Posterior vena cava (tissue), 2 donors: ENCODE results near the gene SH3BP1. TPM values are rescaled to one million over a fixed set of nuclear protein-coding genes. Genes with fewer than 3 reads are reported as not detected.
"Not testable (repeated sequence)": the region's sequence is repeated elsewhere in the genome, so short reads cannot be mapped to it uniquely, and the experiment has no call there.

Source experiments
- DNase-seq: peaks from one replicate; pipeline ENCODE4 v3.0.0-alpha.2; 2020; ENCODE audit warnings: low spot score
- intact Hi-C, 2 donors: fragments of 100-400 bp; cut with DNase I; formaldehyde crosslinking; loops; one replicate each; pipeline versions ENCODE4 v1.14.1 to v1.14.2; 2022 to 2023
- total RNA-seq, 2 donors: library from RNA; stranded (reverse); fragmentation: NEBNext Ultra II Directional; extraction: Animal tissue kit (Norgen Biotek cat#: 25700); gene quantifications; one replicate each; pipeline ENCODE4 v1.2.1, GENCODE V29; 2021
- donor health status: DM: yes; HTN: yes; CAD: no.
- donor health status: DM: yes; HTN: yes; CAD: no.

Gene SH3BP1
- total RNA-seq, 2 donors from 2014 or later: 7.2 to 7.4 TPM

DNA sequence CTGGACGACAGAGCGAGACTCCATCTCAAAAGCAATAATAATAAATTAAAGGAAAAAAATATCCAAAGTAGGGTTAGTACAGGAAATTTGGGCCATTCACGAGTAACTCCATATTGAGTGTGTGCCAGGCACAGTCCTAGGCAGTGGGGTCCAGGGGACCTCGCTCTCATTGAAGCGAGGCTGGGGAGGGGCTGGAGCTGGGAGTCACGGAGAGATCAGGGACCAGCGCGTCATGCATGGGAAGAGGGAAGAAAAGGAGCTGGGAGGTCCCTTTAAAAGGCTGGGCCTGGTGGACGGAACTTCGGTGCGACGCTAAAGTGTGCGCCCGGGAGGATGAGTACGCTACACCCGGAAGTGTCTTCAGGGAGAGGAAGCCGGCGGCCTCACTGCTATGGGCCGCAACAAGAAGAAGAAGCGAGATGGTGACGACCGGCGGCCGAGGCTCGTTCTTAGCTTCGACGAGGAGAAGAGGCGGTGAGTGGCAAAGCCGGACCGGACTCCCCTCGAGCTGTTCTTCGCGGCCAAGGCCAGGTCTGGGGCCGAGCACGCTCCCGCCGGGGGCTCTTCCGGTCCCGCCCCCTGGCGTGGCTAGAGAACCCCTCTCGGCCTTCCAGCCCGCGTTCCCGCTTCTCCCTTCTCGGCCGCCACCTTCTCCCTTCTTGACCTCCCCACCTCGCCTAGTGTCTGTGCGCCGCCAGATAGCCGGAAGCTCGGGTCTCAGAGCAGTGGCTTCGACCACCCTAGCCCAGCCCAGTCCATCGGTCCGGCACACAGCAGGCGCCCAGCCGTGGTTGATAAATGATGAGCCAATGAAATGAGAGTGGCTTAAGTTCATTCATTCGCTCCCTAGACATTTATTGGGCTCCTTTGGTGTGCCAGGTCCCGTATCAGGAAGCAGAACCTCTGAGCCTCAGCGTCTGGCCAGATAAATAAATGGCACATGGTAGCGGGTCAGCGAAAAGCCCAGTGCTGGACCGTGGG is 46.8 kb downstream of the SH3BP1 start, which contains the start of gene NOL12:
Gene NOL12, plus strand, starts transcription at position 342 of the 981 bp plus-strand sequence. Its CDS starts 50 bp downstream, at position 392.
- intact Hi-C loops: no loop called here
- DNase-seq: peak; percentile 94

DNA sequence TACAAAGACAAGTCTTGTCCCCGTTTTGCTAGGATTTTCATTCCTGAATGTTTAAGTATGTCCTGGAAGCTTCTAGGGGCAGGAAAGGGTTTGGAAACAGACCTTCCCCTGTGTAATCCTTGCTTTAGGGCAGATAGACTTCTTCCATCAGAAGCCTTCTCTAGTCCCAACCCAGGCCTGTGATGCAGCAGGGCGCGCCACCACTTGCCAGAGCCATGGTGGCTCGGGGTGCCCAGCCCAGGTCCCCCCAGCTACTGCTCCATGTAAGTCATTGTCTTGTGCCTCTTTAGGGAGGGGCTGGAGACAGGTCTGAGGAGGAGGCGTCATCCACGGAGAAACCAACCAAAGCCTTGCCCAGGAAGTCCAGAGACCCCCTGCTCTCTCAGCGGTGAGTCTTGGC is 50.9 kb downstream of the SH3BP1 start:
- no peak for DNase-seq
- intact Hi-C loops: no loop called here

DNA sequence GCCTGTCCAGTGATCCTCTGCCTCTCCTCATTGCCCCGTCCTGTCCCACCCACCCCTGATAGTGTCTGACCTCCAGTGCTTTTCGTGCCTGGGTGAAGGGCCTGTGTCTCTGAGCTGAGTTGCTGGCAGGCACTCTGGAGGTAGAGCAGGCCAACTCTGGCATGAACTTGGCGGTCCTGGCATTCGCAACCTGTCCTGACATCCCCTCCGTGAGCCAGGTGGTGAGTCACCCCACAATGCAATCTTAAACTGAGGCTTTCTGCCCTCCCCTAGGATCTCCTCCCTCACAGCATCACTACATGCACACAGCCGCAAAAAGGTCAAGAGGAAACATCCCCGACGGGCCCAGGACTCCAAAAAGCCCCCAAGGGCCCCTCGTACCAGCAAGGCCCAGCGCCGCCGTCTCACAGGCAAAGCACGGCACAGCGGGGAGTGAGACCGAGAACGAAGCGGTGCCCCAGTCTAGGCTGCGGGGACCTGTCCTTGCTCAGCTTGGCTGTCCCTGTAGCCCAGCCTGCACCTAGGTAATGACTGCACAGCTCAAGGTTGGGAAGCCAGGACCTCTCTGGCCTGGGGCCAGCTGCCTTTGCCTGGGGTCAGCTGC is 51.5 kb downstream of the SH3BP1 start:
- intact Hi-C loops: no loop called here
- DNase-seq: no peak

DNA sequence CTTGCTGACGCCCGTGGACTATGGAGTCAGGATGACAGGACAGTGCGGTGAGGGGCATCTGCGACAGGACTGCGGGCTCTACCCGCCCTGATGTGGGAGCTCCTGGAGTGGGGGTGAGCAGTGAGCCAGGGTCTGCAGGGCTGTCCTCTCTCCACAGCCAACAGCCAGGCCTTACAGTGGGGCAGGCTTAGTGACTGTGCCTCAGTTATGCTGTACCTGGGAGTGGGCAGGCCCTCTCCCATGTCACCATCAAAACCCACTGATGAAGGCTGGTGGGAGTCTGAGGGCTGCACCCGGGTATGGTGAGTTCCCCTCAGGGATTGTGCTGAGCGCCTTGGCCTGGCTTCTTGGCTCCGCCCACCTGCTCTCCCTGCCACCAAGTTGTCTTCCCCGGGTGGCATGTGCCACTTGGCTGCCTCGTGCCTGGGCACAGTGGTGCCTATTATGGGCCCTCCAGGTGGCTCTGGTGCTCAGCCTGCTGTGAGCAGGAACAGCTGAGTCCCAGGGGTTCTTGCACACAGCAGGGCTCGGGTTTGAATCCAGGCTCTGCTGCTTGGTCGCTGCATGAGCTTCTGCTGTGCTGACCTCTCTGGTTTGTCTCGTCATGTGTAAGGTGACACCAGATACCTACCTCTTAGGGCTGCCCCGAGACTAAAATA is 53.3 kb downstream of the SH3BP1 start:
- intact Hi-C loops: no loop called here
- no peak for DNase-seq

DNA sequence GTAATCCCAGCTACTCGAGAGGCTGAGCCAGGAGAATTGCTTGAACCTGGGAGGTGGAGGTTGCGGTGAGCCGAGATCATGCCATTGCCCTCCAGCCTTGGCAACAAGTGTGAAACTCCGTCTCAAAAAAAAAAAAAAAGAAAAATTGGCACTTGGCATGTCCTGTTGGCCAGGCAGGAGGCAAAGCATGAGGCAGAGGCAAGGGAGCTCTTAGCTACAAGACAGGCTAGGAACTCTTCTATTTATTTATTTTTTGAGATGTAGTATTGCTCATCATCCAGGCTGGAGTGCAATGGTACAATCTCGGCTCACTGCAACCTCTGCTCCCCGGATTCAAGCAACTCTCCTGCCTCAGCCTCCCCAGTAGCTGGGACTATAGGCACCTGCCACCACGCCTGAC is 54.7 kb downstream of the SH3BP1 start:
- intact Hi-C loops, DNase-seq: not testable (repeated sequence)

DNA sequence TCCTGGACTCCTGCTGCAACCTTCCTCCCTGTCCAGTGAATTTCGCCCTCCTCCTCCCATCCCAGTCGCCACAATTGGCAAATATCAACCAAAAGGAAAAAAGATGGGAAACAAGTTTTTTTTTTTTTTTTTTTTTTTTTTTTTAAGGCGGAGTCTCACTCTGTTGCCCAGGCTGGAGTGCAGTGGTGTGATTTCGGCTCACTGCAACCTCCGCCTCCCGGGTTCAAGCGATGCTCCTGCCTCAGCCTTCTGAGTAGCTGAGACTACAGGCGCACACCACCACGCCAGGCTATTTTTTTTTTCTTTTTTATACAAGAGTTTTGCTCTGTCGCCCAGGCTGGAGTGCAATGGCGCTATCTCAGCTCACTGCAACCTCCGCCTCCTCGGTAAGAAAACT is 56.8 kb downstream of the SH3BP1 start:
- intact Hi-C loops, DNase-seq: not testable (repeated sequence)

DNA sequence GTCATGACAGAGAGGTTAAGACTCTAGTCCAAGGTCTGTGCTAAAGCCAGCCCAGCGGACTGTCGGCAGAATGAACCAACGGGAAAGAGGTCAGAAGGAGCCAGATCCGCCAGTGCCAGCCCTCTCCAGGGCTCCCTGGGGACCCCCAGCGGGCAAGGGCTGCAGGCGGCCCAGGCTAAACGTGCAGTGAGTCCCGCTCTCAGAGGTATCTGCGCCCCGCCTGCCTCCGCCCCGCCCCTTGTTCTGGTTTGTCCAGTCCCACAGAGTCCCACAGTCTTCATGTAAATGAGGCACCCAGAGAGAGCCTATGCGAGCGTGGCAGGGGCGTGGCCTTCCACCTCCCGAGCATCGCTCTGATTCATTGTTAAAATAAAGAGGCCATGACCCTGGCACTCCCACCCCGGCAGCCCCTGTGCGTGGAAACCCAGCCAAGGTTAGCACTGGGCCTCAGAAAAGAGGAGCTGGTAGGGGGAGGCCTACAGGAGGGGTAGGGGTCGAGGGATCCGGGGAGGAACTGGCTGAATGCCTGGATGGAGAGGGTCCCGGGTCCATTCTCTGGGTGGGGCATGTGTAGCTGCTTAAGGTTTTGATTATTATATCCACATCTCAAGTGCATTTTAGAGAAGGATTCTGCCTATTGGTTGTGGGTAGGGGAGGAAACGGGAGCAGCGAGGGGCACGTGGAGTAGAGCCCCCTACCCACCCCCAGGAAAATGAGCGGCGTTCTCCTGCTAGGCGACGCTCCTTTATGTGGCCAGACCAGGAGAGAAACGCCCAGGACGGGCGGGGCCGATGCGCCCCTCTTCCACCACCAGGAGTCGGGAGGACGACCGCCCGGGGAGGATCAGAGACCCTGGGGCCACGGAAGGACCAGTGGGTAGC is 57.4 kb downstream of the SH3BP1 start, which contains the start of gene TRIOBP:
Gene TRIOBP, plus strand, starts transcription at position 392 of the 881 bp plus-strand sequence. CDS start 4,318 bp downstream, outside the sequence.
- peak; percentile 97 for DNase-seq
- intact Hi-C loops: no loop called here

DNA sequence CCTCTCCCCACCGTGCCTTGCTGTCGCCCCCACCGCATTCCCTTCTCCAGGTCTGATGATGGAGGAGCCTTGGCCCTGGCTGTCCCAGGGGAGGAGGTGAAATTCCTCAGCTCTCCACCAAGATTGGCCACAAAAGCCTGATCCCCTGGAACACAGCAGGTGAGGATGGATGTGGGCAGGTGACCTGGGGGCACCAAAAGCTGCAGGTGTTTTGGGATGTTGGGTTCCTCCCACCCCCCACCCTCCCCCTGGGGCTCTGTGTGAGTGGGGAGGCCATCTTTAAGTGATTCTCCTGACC is 58.0 kb downstream of the SH3BP1 start:
- DNase-seq: no peak
- intact Hi-C loops: no loop called here

DNA sequence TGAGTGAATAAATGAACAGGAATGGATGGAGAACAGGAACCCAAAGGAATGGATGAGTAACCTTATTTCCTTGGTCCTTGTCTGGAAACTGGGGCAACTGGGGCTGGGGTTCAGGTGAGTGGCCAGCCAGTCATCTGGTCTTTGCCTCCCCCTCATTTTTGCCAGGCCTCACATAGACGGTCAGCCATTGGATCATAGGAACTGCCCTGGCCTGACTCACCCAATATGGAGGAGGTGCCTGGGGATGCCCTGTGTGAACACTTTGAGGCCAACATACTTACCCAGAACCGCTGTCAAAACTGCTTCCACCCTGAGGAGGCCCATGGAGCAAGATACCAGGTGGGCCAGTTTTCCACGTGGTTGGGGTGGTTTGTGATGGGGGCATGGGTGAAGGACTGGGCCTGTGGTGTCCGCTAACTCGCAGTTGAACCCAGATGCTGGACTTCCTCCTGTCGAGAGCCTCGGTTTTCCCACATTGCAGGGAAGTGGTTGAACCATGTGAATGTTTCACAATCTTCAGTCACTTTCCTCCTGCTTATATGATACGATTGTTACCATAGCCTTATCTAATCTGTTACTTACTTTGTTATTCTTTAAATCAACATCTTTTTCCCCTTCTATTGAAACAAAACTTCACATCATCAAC is 61.8 kb downstream of the SH3BP1 start:
- intact Hi-C loops: no loop called here
- no peak for DNase-seq

DNA sequence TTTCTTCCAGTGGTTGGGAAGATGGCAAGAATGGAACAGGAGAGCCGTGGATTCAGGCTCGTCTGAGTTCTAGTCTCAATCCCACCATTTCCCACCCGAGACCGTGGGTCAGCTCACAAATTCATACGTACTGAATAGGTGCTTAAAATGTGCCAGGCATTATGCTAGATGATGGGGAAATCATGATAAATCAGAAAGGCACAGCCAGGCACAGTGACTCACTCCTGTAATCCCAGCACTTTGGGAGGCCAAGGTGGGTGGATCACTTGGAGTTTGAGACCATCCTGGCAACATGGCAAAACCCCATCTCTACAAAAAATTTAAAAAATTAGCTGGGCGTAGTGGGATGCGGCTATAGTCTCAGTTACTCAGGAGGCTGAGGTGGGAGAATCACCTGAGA is 64.4 kb downstream of the SH3BP1 start:
- DNase-seq: no peak
- intact Hi-C loops: no loop called here

DNA sequence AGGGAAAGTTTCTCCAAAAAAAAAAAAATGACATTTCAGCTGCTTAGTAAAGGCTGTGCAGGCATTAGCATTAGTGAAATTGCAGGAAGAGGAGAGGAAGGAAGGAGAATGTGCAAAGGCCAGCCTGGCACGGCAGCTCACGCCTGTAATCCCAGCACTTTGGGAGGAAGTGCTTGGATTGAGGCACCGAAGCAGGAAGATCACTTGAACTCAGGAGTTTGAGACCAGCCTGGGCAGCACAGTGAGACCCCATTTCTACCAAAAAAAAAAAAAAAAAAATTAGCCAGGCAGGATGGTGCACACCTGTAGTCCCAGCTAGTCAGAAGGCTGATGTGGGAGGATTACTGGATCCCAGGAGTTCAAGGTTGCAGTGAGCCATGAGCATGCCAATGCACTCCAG is 65.2 kb downstream of the SH3BP1 start:
- no peak for DNase-seq
- intact Hi-C loops: no loop called here

DNA sequence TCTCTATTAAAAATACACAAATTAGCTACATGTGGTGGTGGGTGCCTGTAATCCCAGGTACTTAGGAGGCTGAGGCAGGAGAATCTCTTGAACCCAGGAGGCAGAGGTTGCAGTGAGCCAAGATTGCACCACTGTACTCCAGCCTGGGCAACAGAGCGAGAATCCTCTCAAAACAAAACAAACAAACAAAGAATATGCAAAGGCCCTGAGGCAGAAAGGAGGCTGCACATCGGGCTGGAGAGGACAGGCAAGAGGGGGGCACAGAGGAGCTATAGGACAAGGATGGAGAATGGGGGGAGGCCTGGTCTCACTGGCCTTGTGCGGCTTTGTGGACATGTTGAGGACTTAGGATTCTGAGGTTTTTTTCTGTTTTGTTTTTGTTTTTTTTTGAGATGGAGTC is 65.7 kb downstream of the SH3BP1 start:
- intact Hi-C loops: no loop called here
- no peak for DNase-seq

Other genes starting within 250 kb of the SH3BP1 start
- gene ELFN2, start 212.2 kb upstream of the SH3BP1 start, total RNA-seq: under 1 TPM; 0.05 to 0.10 TPM
- 10 to 100 TPM; 21.6 to 23.0 TPM for gene MFNG, start 153.3 kb upstream of the SH3BP1 start, total RNA-seq
- 10 to 100 TPM in 1 of 2 donors, 1 to 10 TPM in 1; 7.8 to 12.8 TPM for gene CARD10, start 120.3 kb upstream of the SH3BP1 start, total RNA-seq
- 10 to 100 TPM; 56.2 to 59.3 TPM for gene CDC42EP1, start 79.2 kb upstream of the SH3BP1 start, total RNA-seq
- not detected for gene LGALS2, start 59.6 kb upstream of the SH3BP1 start, total RNA-seq
- gene GGA1, start 30.8 kb upstream of the SH3BP1 start, total RNA-seq: 10 to 100 TPM; 30.0 to 31.2 TPM
- gene PDXP, start 19.1 kb downstream of the SH3BP1 start, total RNA-seq: 1 to 10 TPM; 5.0 to 5.4 TPM
- 1,000 to 10,000 TPM; 1,140 to 1,213 TPM for gene LGALS1, start 36.0 kb downstream of the SH3BP1 start, total RNA-seq
- 10 to 100 TPM; 12.0 to 13.8 TPM for gene NOL12, start 46.7 kb downstream of the SH3BP1 start, total RNA-seq
- 10 to 100 TPM; 93.8 to 95.8 TPM for gene TRIOBP, start 57.4 kb downstream of the SH3BP1 start, total RNA-seq
- gene GCAT, start 168.3 kb downstream of the SH3BP1 start, total RNA-seq: 1 to 10 TPM; 3.3 to 6.2 TPM
- not detected for gene GALR3, start 183.7 kb downstream of the SH3BP1 start, total RNA-seq
- gene ANKRD54, start 204.7 kb downstream of the SH3BP1 start, total RNA-seq: 10 to 100 TPM; 13.3 to 15.1 TPM
- gene EIF3L, start 209.8 kb downstream of the SH3BP1 start, total RNA-seq: 100 to 1,000 TPM; 260 to 267 TPM